NCI-H1694 treated with DMSO at 0.1 percent for 48 hours (cell line): ENCODE results near the gene DMD.

ENCODE experiments used
- DNase-seq: peaks from one replicate; lab custom pipeline; 2025; lab: John Stamatoyannopoulos, UW

The DMD gene

GRCh38 chrX:31854716-31855115 is 1356.6 kb downstream of the DMD start:
- DNase-seq, result no peak

- DNase-seq, result no peak
Measured at GRCh38 chrX:31851761-31852160, 1359.6 kb downstream of the DMD start.

GRCh38 chrX:31847773-31848172 is 1363.6 kb downstream of the DMD start:
- no peak for DNase-seq

- no peak for DNase-seq
Measured at GRCh38 chrX:31845003-31845402, 1366.3 kb downstream of the DMD start.

GRCh38 chrX:31838617-31839016 is 1372.7 kb downstream of the DMD start:
- no peak for DNase-seq

- DNase-seq, result no peak
Measured at GRCh38 chrX:31837445-31838049, 1373.8 kb downstream of the DMD start.

GRCh38 chrX:31836479-31836878 is 1374.9 kb downstream of the DMD start:
- no peak for DNase-seq

- no peak for DNase-seq
Measured at GRCh38 chrX:31832263-31832662, 1379.1 kb downstream of the DMD start.

GRCh38 chrX:31820430-31821210 is 1390.7 kb downstream of the DMD start:
- no peak for DNase-seq

- no peak for DNase-seq
Measured at GRCh38 chrX:31819455-31819854, 1391.9 kb downstream of the DMD start.

- no peak for DNase-seq
Measured at GRCh38 chrX:31811106-31811505, 1400.2 kb downstream of the DMD start.

- DNase-seq, result no peak
Measured at GRCh38 chrX:31808357-31808756, 1403.0 kb downstream of the DMD start.

GRCh38 chrX:31807165-31807564 is 1404.2 kb downstream of the DMD start:
- DNase-seq, result no peak

- DNase-seq, result no peak
Measured at GRCh38 chrX:31805781-31806180, 1405.6 kb downstream of the DMD start.

GRCh38 chrX:31800219-31800618 is 1411.1 kb downstream of the DMD start:
- DNase-seq, result no peak

- DNase-seq, result no peak
Measured at GRCh38 chrX:31796624-31797023, 1414.7 kb downstream of the DMD start.

- DNase-seq, result no peak
Measured at GRCh38 chrX:31747411-31747810, 1463.9 kb downstream of the DMD start.

GRCh38 chrX:31743004-31743403 is 1468.3 kb downstream of the DMD start:
- DNase-seq, result no peak

- no peak for DNase-seq
Measured at GRCh38 chrX:31717474-31717873, 1493.9 kb downstream of the DMD start.

GRCh38 chrX:31715675-31716074 is 1495.7 kb downstream of the DMD start:
- no peak for DNase-seq

GRCh38 chrX:31714797-31715196 is 1496.6 kb downstream of the DMD start:
- no peak for DNase-seq

GRCh38 chrX:31713120-31713519 is 1498.2 kb downstream of the DMD start:
- no peak for DNase-seq

GRCh38 chrX:31711166-31711565 is 1500.2 kb downstream of the DMD start:
- DNase-seq, result no peak

- DNase-seq, result no peak
Measured at GRCh38 chrX:31708116-31708515, 1503.2 kb downstream of the DMD start.
